ENCODE measurements around the gene CDK6. TPM values are rescaled to one million over a fixed set of nuclear protein-coding genes. Genes with fewer than 3 reads are reported as not detected.

Gene CDK6
- total RNA-seq, 6 experiments from 2014 or later, result 6.9 to 23.7 (median 17.0) TPM

- DNase-seq, result no peak
- H3K9me3 ChIP-seq, result no peaks in the 10 kb centered on the region
- H3K4me1 ChIP-seq, result peaks cover 0 to 22% (median 4%) of the 10 kb centered on the region in 4 donors
- no peak for TF ChIP-seq POLR2A (IDR thresholded peaks at IDR 0.05)
- TF ChIP-seq CTCF (IDR thresholded peaks at IDR 0.05), result no peak
- WGBS (ENCODE audit: insufficient coverage, low coverage, low lambda C conversion rate, missing lambda C conversion rate), result 91% methylated on average over 1 of the region's 1 CpG
- H3K4me3 ChIP-seq, result no peak overlapping the region
- peak overlapping the region in 1 of 3 donors; percentile 3 for H3K27ac ChIP-seq
- H3K27me3 ChIP-seq, result no peaks in the 10 kb centered on the region
- H3K36me3 ChIP-seq, result no peaks in the 10 kb centered on the region
- no peak for ATAC-seq
- intact Hi-C loops (cut with DNase I), result no loop called here
Observed at GRCh38 chr7:92769844-92770243, 66.5 kb downstream of the CDK6 start.

GRCh38 chr7:92769394-92769699, 67.0 kb downstream of the CDK6 start:
- H3K27ac ChIP-seq, result peak overlapping the region in 1 of 3 donors; percentile 3
- H3K9me3 ChIP-seq, result no peaks in the 10 kb centered on the region
- no peak for DNase-seq
- no peak overlapping the region for H3K4me3 ChIP-seq
- H3K4me1 ChIP-seq, result peaks cover 0 to 22% (median 4%) of the 10 kb centered on the region in 4 donors
- ATAC-seq, result peak in 3 of 4 donors; percentile 34 to 50 (median 46)
- intact Hi-C loops (cut with DNase I), result no loop called here
- H3K27me3 ChIP-seq, result no peaks in the 10 kb centered on the region
- TF ChIP-seq POLR2A (IDR thresholded peaks at IDR 0.05), result no peak
- no peak for TF ChIP-seq CTCF (IDR thresholded peaks at IDR 0.05)
- H3K36me3 ChIP-seq, result no peaks in the 10 kb centered on the region

GRCh38 chr7:92768501-92769393, 67.6 kb downstream of the CDK6 start:
- no peaks in the 10 kb centered on the region for H3K36me3 ChIP-seq
- H3K9me3 ChIP-seq, result no peaks in the 10 kb centered on the region
- H3K27ac ChIP-seq, result no peak overlapping the region
- intact Hi-C loops (cut with DNase I), result no loop called here
- peak in 3 of 4 donors; percentile 47 to 70 (median 54) for ATAC-seq
- H3K4me1 ChIP-seq, result peaks cover 0 to 22% (median 4%) of the 10 kb centered on the region in 4 donors
- no peak overlapping the region for H3K4me3 ChIP-seq
- DNase-seq, result no peak
- WGBS (ENCODE audit: insufficient coverage, low coverage, low lambda C conversion rate, missing lambda C conversion rate), result 47% methylated on average over 5 of the region's 5 CpGs
- TF ChIP-seq POLR2A (IDR thresholded peaks at IDR 0.05) (no peak), CTCF (IDR thresholded peaks at IDR 0.05) (no peak)
- H3K27me3 ChIP-seq, result no peaks in the 10 kb centered on the region

- DNase-seq, result no peak
- TF ChIP-seq CTCF (IDR thresholded peaks at IDR 0.05) (no peak), POLR2A (IDR thresholded peaks at IDR 0.05) (no peak)
- no peaks in the 10 kb centered on the region for H3K27me3 ChIP-seq
- H3K36me3 ChIP-seq, result no peaks in the 10 kb centered on the region
- intact Hi-C loops (cut with DNase I), result no loop called here
- H3K4me1 ChIP-seq, result peaks cover 0 to 22% (median 4%) of the 10 kb centered on the region in 4 donors
- no peak overlapping the region for H3K27ac ChIP-seq
- no peak overlapping the region for H3K4me3 ChIP-seq
- no peak for ATAC-seq
- no peaks in the 10 kb centered on the region for H3K9me3 ChIP-seq
Observed at GRCh38 chr7:92767437-92767836, 68.9 kb downstream of the CDK6 start.

Data from right lobe of liver (tissue), 6 donors.